GM21717 (cell line): Measurements from ENCODE around the gene PLGLB1.
"Not testable (repeated sequence)": the region's sequence is repeated elsewhere in the genome, so short reads cannot be mapped to it uniquely, and the experiment has no call there.

Experiments used
- ATAC-seq: cut with Tn5 transposase; IDR thresholded peaks from one replicate; pipeline ENCODE4 v1.9.1; 2021; ENCODE audit warnings: mild to moderate bottlenecking, moderate library complexity; ENCODE audit not compliant: unreplicated experiment

Gene PLGLB1

GRCh38 chr2:87021744-87022143, at the start of gene PLGLB1:
TSS of gene PLGLB1 (minus strand) at chr2:87021844. CDS start at chr2:87021783, 61 bp downstream.
- ATAC-seq = not testable (repeated sequence)

DNA sequence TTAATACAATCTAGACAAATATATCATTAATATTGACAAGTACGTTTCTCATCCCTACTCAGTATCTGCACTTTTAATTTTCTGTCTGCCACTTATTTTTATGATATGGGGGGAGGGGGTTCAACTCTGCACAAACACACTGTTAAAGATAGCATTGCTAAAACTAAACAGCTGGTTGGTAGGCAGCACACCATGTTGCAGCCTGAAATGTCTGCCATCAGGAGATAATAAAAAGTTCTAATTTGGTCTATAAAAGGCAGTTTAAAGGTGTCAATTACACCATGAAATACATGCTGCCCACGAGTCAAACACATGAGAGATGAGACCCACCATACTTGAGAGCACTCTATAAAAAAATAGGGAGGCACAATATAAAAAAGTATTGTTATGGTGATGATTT, 42.7 kb upstream of the PLGLB1 start:
- not testable (repeated sequence) for ATAC-seq

DNA sequence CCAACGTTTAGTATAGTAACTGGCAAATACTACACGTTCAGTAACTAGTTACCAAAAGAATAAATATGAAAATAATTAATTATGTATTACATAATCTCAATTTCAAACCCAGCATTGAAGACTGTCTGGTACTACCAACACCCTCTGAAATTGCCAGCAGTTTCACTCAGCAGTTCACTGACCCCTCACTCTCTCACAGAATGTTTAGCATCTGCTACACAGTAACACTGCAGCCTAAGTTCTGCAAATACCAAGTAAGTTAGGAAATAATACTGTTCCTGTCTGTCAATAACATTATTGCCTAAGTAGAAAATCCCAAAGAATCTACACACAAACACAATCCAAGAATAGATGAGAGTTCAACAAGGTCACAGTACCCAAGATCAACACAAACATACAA, 41.8 kb upstream of the PLGLB1 start:
- not testable (repeated sequence) for ATAC-seq

DNA sequence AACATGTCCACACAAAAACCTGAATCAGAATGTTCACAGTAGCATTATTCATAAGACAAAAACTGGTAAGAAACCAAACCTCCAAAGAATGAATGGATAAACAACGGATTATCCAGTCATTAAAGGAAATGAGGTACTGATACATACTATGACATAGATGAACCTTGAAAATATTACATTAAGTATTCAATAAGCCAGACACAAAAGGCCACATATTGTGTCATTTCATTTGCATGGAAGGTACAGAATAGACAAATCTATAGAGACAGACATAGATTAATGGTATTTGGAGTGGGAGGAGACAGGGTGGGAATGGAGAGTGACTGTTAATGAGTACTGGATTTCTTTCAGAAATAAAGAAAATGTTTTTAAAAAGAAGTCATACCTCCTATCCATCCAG, 39.9 kb upstream of the PLGLB1 start:
- not testable (repeated sequence) for ATAC-seq

- ATAC-seq = not testable (repeated sequence)
Measured at GRCh38 chr2:87057606-87058005, 36.0 kb upstream of the PLGLB1 start.

DNA sequence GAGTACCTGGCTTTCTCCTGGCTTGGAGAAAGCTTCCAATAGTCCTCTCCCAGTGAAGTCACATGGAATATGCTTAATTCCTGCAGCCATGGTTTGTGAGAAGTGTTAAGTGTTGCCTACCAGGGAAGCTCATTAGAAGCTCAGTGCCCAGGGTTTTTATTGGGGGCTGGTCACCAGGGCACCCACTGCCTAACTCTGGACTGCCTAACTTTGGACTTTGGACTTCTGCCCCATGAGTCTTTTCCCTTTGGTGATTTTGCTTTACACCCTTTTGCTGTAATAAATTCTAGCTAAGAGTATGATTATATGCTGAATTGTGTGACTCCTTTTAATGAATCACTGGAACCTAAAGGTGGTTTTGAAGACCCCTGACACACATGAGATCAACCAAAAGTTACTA, 35.2 kb upstream of the PLGLB1 start:
- not testable (repeated sequence) for ATAC-seq

- not testable (repeated sequence) for ATAC-seq
Measured at GRCh38 chr2:87056435-87056834, 34.8 kb upstream of the PLGLB1 start.

DNA sequence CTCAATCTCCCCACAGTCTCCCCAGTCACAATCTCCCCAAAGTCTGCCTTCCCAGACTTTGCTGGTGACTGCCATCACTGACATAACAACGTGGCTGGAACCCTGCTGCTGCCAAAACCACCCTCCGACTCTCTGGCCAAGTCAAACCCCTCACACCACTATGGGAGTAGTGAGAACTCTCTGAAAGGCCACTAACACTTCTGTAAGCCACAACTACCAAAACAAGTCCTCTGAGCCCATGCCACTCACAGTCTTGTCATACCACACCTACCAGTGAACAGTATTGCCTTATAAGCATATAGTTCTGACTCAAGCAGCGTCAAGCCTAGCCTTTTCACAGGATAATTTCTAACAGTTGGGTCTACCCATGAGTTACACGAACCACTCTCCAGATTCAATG, 32.7 kb upstream of the PLGLB1 start:
- ATAC-seq = not testable (repeated sequence)

GRCh38 chr2:87041321-87041978, 19.8 kb upstream of the PLGLB1 start:
- ATAC-seq = not testable (repeated sequence)

DNA sequence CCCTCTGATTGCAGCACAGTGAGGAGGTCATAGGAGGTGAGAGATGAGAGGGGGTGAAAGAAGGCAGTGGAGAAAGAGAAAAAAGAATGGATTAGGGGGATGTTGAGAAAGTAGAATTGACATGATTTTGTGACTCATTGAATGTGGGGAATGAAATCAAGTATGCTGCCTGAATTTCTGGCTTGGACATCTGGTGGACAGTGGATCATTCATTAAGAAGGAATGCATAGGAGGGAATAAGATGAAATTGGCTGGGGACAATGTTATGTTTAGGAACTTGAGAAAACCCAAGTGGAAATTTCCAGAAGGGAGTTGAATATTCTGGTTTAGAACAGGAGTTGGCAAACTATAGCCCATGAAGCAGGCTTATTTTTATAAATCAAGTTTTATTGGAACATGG, 7.0 kb upstream of the PLGLB1 start:
- ATAC-seq = not testable (repeated sequence)

GRCh38 chr2:87026816-87027215, 5.2 kb upstream of the PLGLB1 start:
- not testable (repeated sequence) for ATAC-seq

GRCh38 chr2:87025927-87026326, 4.3 kb upstream of the PLGLB1 start:
- not testable (repeated sequence) for ATAC-seq

DNA sequence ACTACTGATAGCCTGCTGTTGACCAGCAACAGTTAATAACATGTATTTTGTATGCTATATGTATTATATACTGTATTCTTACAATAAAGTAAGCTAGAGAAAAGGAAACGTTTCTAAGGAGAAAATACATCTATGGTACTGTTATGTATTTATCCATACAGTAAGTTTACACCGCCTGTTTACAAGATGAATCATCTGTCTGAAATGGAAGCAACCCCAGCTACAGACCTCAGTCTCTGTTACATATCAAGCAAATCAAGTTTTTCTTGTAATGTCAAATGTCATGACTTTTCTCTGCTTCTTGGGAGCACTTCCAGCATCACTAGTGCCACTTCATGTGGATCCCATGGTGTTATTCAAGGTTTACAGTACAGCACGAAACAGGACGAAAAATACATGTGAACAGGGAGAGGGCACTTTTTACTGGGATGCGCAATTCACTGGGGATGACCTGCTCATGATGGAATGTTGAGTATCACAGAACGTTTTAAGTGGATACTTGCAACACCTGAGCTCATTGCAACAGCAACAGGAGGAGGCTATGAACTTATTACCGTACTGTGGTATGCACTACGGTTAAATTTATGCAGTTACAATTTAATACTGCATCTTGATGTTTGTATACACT, 2.5 kb upstream of the PLGLB1 start:
- not testable (repeated sequence) for ATAC-seq

GRCh38 chr2:87021043-87021442, 601 bp downstream of the PLGLB1 start:
- ATAC-seq = not testable (repeated sequence)

GRCh38 chr2:87019053-87019452, 2.6 kb downstream of the PLGLB1 start:
- not testable (repeated sequence) for ATAC-seq

GRCh38 chr2:87014489-87015169, 7.0 kb downstream of the PLGLB1 start:
- ATAC-seq = not testable (repeated sequence)

DNA sequence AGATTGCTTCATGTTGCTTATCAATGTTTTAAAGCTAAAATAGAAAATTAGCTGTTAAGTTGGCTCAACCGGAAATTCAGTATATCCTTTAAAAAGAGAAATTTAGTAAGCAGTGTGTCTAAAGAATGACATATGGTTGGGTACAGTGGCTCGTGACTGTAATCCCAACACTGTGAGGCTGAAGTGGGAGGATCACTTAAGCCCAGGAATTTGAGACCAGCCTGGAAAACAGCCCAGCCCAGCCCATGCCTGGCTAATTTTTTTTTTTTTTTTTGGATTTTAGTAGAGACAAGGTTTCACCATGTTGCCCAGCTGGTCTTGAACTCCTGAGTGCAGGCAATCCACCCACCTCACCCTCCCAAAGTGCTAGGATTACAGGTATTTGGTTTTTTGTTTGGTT, 17.2 kb downstream of the PLGLB1 start:
- ATAC-seq = not testable (repeated sequence)
